T-helper 17 cell (primary cell): ENCODE results near the gene MSRB3. TPM values are rescaled to one million over a fixed set of nuclear protein-coding genes. Genes with fewer than 3 reads are reported as not detected.

ENCODE experiments used
- ATAC-seq: fragments of 150-1000 bp; cut with Tn5 transposase; 2 replicates; pipeline ENCODE4 v1.10.0; 2021; ENCODE audit warnings: mild to moderate bottlenecking, moderate library complexity
- DNase-seq, 3 donors: peaks; one replicate each; pipeline versions ENCODE4 v3.0.0 to v3.0.0-alpha.2; 2020 to 2021
- H3K9me3 ChIP-seq: one replicate; pipeline ENCODE4 v1.7.0; 2013; ENCODE audit warnings: low read length, mild to moderate bottlenecking; ENCODE audit not compliant: control insufficient read depth, poor library complexity, severe bottlenecking
- H3K27ac Mint-ChIP-seq: one replicate; pipeline ENCODE4 v1.8.0; 2022; ENCODE audit warnings: mild to moderate bottlenecking, moderate library complexity, mixed read lengths
- H3K27me3 Mint-ChIP-seq: one replicate; pipeline ENCODE4 v1.8.0; 2022; ENCODE audit warnings: mixed read lengths
- H3K36me3 Mint-ChIP-seq: one replicate; pipeline ENCODE4 v1.8.0; 2022; ENCODE audit warnings: low read depth, mixed read lengths
- H3K4me1 Mint-ChIP-seq: one replicate; pipeline ENCODE4 v1.8.0; 2022; ENCODE audit warnings: mild to moderate bottlenecking, mixed read lengths
- H3K4me3 Mint-ChIP-seq: one replicate; pipeline ENCODE4 v1.8.0; 2022; ENCODE audit warnings: mild to moderate bottlenecking, moderate library complexity, mixed read lengths
- total RNA-seq, 4 donors: library from RNA in 2 of 4; stranded (reverse) in 2 of 4; gene quantifications; one replicate each; pipeline ENCODE4 v1.2.3 and lab custom pipeline; 2022 to 2026

Gene MSRB3
- total RNA-seq, 2 donors from 2014 or later: 0.22 to 5.9 TPM

GRCh38 chr12:65391711-65392110 lies 113.2 kb downstream of the MSRB3 start:
- Mint-ChIP-seq H3K27me3 (no peaks in the 10 kb centered on the region), H3K4me3 (no peak overlapping the region), H3K4me1 (no peaks in the 10 kb centered on the region), H3K27ac (no peak overlapping the region), H3K36me3 (no peaks in the 10 kb centered on the region)
- no peaks in the 10 kb centered on the region for H3K9me3 ChIP-seq
- DNase-seq (no peak), ATAC-seq (no peak)

- ATAC-seq (no peak), DNase-seq (no peak)
- Mint-ChIP-seq H3K27ac (no peak overlapping the region), H3K4me3 (no peak overlapping the region), H3K27me3 (no peaks in the 10 kb centered on the region), H3K4me1 (no peaks in the 10 kb centered on the region), H3K36me3 (no peaks in the 10 kb centered on the region)
- H3K9me3 ChIP-seq: no peaks in the 10 kb centered on the region
Measured at GRCh38 chr12:65392491-65392890, 114.0 kb downstream of the MSRB3 start.

- no peaks in the 10 kb centered on the region for H3K9me3 ChIP-seq
- DNase-seq: no peak
- no peaks in the 10 kb centered on the region for H3K36me3 Mint-ChIP-seq
- no peaks in the 10 kb centered on the region for H3K4me1 Mint-ChIP-seq
- H3K27me3 Mint-ChIP-seq: no peaks in the 10 kb centered on the region
- no peak for ATAC-seq
- no peak overlapping the region for H3K27ac Mint-ChIP-seq
- H3K4me3 Mint-ChIP-seq: no peak overlapping the region
Measured at GRCh38 chr12:65403188-65403587, 124.7 kb downstream of the MSRB3 start.

- H3K9me3 ChIP-seq: no peaks in the 10 kb centered on the region
- Mint-ChIP-seq H3K36me3 (no peaks in the 10 kb centered on the region), H3K27me3 (no peaks in the 10 kb centered on the region), H3K27ac (no peak overlapping the region), H3K4me1 (no peaks in the 10 kb centered on the region), H3K4me3 (no peak overlapping the region)
- ATAC-seq (no peak), DNase-seq (no peak)
Measured at GRCh38 chr12:65407388-65408149, 129.1 kb downstream of the MSRB3 start.

GRCh38 chr12:65408441-65408840 lies 130.0 kb downstream of the MSRB3 start:
- Mint-ChIP-seq H3K4me1 (no peaks in the 10 kb centered on the region), H3K4me3 (no peak overlapping the region), H3K27me3 (no peaks in the 10 kb centered on the region), H3K36me3 (no peaks in the 10 kb centered on the region), H3K27ac (no peak overlapping the region)
- no peaks in the 10 kb centered on the region for H3K9me3 ChIP-seq
- DNase-seq (no peak), ATAC-seq (no peak)

GRCh38 chr12:65409726-65410125 lies 131.2 kb downstream of the MSRB3 start:
- no peaks in the 10 kb centered on the region for H3K36me3 Mint-ChIP-seq
- ATAC-seq (no peak), DNase-seq (no peak)
- no peak overlapping the region for H3K27ac Mint-ChIP-seq
- no peak overlapping the region for H3K4me3 Mint-ChIP-seq
- H3K4me1 Mint-ChIP-seq: no peaks in the 10 kb centered on the region
- no peaks in the 10 kb centered on the region for H3K27me3 Mint-ChIP-seq
- no peaks in the 10 kb centered on the region for H3K9me3 ChIP-seq

- Mint-ChIP-seq H3K27ac (no peak overlapping the region), H3K4me1 (no peaks in the 10 kb centered on the region), H3K4me3 (no peak overlapping the region), H3K36me3 (no peaks in the 10 kb centered on the region), H3K27me3 (no peaks in the 10 kb centered on the region)
- no peaks in the 10 kb centered on the region for H3K9me3 ChIP-seq
- DNase-seq (no peak), ATAC-seq (no peak)
Measured at GRCh38 chr12:65411171-65411570, 132.7 kb downstream of the MSRB3 start.

- no peak overlapping the region for H3K4me3 Mint-ChIP-seq
- no peaks in the 10 kb centered on the region for H3K27me3 Mint-ChIP-seq
- H3K36me3 Mint-ChIP-seq: no peaks in the 10 kb centered on the region
- H3K9me3 ChIP-seq: no peaks in the 10 kb centered on the region
- DNase-seq (no peak), ATAC-seq (no peak)
- no peaks in the 10 kb centered on the region for H3K4me1 Mint-ChIP-seq
- H3K27ac Mint-ChIP-seq: no peak overlapping the region
Measured at GRCh38 chr12:65414526-65414925, 136.0 kb downstream of the MSRB3 start.

GRCh38 chr12:65415826-65416225 lies 137.3 kb downstream of the MSRB3 start:
- DNase-seq (no peak), ATAC-seq (no peak)
- Mint-ChIP-seq H3K27me3 (no peaks in the 10 kb centered on the region), H3K27ac (no peak overlapping the region), H3K36me3 (no peaks in the 10 kb centered on the region), H3K4me1 (no peaks in the 10 kb centered on the region), H3K4me3 (no peak overlapping the region)
- H3K9me3 ChIP-seq: no peaks in the 10 kb centered on the region

GRCh38 chr12:65419284-65420072 lies 141.0 kb downstream of the MSRB3 start:
- Mint-ChIP-seq H3K4me3 (no peak overlapping the region), H3K27ac (no peak overlapping the region), H3K36me3 (no peaks in the 10 kb centered on the region), H3K27me3 (no peaks in the 10 kb centered on the region), H3K4me1 (no peaks in the 10 kb centered on the region)
- DNase-seq (no peak), ATAC-seq (no peak)
- no peaks in the 10 kb centered on the region for H3K9me3 ChIP-seq

GRCh38 chr12:65420941-65421340 lies 142.5 kb downstream of the MSRB3 start:
- Mint-ChIP-seq H3K36me3 (no peaks in the 10 kb centered on the region), H3K4me3 (no peak overlapping the region), H3K4me1 (no peaks in the 10 kb centered on the region), H3K27ac (no peak overlapping the region), H3K27me3 (no peaks in the 10 kb centered on the region)
- H3K9me3 ChIP-seq: no peaks in the 10 kb centered on the region
- ATAC-seq (no peak), DNase-seq (no peak)

GRCh38 chr12:65427646-65428045 lies 149.2 kb downstream of the MSRB3 start:
- DNase-seq: no peak
- no peaks in the 10 kb centered on the region for H3K36me3 Mint-ChIP-seq
- peaks cover 8% of the 10 kb centered on the region for H3K27me3 Mint-ChIP-seq
- H3K4me3 Mint-ChIP-seq: no peak overlapping the region
- no peaks in the 10 kb centered on the region for H3K4me1 Mint-ChIP-seq
- no peak for ATAC-seq
- H3K27ac Mint-ChIP-seq: no peak overlapping the region
- H3K9me3 ChIP-seq: no peaks in the 10 kb centered on the region

- H3K9me3 ChIP-seq: no peaks in the 10 kb centered on the region
- DNase-seq (no peak), ATAC-seq (no peak)
- H3K4me3 Mint-ChIP-seq: no peak overlapping the region
- peaks cover 8% of the 10 kb centered on the region for H3K27me3 Mint-ChIP-seq
- H3K27ac Mint-ChIP-seq: no peak overlapping the region
- no peaks in the 10 kb centered on the region for H3K36me3 Mint-ChIP-seq
- no peaks in the 10 kb centered on the region for H3K4me1 Mint-ChIP-seq
Measured at GRCh38 chr12:65430006-65430405, 151.5 kb downstream of the MSRB3 start.
